H1 (cell line): ENCODE data around the gene FAM50B. TPM values are rescaled to one million over a fixed set of nuclear protein-coding genes. Genes with fewer than 3 reads are reported as not detected.

Source experiments
- FOSL1 ChIP-seq: IDR thresholded peaks from 2 replicates; pipeline ENCODE4 v1.6.1; 2011; ENCODE audit warnings: mild to moderate bottlenecking, low read depth, low read length, moderate library complexity; ENCODE audit not compliant: insufficient read depth
- HDAC2 ChIP-seq, 2 experiments: fragments of 300-600 bp in 1 of 2; sonication (generic) in 1 of 2; IDR thresholded peaks; 2 replicates each; pipeline ENCODE4 v1.6.1; 2011 to 2012; ENCODE audit warnings: low read depth in 2 of 2, low read length in 2 of 2, mild to moderate bottlenecking in 2 of 2, moderate library complexity in 2 of 2, borderline replicate concordance in 1 of 2, inconsistent platforms in 1 of 2
- SIN3A ChIP-seq, 2 experiments: IDR thresholded peaks in 1 of 2; conservative IDR thresholded peaks in 1 of 2; 2 replicates each; pipeline ENCODE4 v1.6.1; 2011 to 2012; ENCODE audit warnings: low read length in 2 of 2, improper control_type of control experiment in 1 of 2, low read depth in 1 of 2, mild to moderate bottlenecking in 1 of 2
- polyA plus RNA-seq, 7 experiments: library from polyadenylated mRNA; depleted of rRNA in 3 of 7; stranded (reverse) in 5 of 7; unstranded in 2 of 7; fragments of >200 nt in 5 of 7; fragments of 200-250 nt in 2 of 7; gene quantifications; 1 replicate in 5 of 7; 2 replicates in 1 of 7; 4 replicates in 1 of 7; pipeline versions ENCODE4 v1.2.1 to v1.2.3, GENCODE V29; 2011 to 2013; ENCODE audit warnings: missing spikeins in 2 of 7, mixed read lengths in 2 of 7
- total RNA-seq: library from RNA; stranded (reverse); fragmentation: NEBNext Ultra II Directional; extraction: Animal tissue kit (Norgen Biotek cat#: 25700); gene quantifications from 2 replicates; pipeline ENCODE4 v1.2.1, GENCODE V29; 2021

FAM50B gene
- total and polyA plus RNA-seq, 2 of the 8 experiments (the other 6 are each of a cell fraction or from before 2014, with no cell fraction given), result 3.1 to 3.2 TPM

GRCh38 chr6:3885262-3886036 lies 36.3 kb downstream of the FAM50B start (continued):
- TF ChIP-seq FOSL1 (no peak), SIN3A (conservative IDR thresholded peaks at IDR 0.05 in 1 of 2, IDR thresholded peaks at IDR 0.05 in 1 of 2; ENCODE audit: low read depth in 1 of 2, low read length in 2 of 2) (no peak), HDAC2 (IDR thresholded peaks at IDR 0.05; ENCODE audit: borderline replicate concordance in 1 of 2, low read depth in 2 of 2, low read length in 2 of 2) (0 out of 4 replicates have a peak, but pooled peaks of 1 of the 2 experiments have one; percentile 49)
- TF ChIP-seq, all 59 proteins: peak for 3
